EH (cell line): Measurements from ENCODE around the gene CDH23.
A peak's percentile ranks its signal among the peaks of the same experiment; 100 is the strongest.

ENCODE experiments used
- DNase-seq: peaks from one replicate; pipeline ENCODE4 v3.0.0-alpha.2; 2015; ENCODE audit warnings: low read depth

The CDH23 gene

DNA sequence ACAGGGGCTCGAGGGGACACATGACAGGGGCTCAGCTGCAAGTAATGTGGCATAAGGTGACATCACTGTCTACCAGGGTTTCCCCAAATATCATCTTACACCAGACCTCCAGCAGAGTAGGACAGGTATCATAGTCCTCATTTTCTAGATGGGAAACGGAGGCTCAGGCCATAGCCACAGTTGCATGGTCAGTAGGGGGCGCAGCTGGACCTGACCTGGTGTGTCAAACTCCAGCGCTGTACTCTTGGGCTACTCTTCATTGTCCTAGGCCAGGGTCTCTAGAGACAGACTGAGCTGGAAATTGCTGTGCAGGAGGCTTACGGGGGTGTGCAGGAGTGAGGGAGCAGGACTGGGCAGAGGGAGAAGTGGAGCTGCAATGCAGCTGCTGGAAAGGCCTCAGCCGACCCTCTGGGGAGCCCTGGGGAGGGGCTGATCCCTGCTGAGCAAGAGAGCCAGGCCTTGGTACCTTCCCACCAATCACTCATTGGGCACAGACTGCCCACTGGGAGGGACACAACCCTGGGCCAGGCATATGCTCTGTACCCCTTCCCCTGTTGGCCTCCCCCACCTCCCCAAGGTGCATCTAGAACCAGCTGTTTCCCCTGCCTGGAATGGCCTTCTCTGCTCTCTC, 89.9 kb downstream of the CDH23 start:
- DNase-seq: peak; percentile 32

GRCh38 chr10:71487726-71488125, 91.0 kb downstream of the CDH23 start:
- no peak for DNase-seq

- DNase-seq: no peak
Observed at GRCh38 chr10:71489077-71489476, 92.4 kb downstream of the CDH23 start.

DNA sequence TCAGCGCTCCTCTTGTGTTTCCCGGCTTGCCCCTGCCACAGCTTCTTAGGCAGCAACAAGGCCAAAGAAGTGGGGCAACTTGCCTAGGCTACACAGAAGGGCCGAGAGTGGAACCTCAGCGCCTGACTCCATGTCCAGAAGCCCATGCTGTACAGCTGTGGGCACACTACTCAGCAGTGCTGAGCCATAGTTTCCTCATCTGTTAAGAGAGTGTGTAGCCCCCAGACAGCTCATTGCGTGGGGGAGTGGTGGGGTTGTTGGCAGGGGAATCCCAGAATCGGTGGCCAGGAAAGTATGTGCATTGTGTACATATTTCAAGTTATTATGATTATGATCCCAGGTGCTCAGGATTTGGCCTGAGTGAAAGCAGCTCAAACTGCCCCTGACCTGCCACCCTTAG, 96.2 kb downstream of the CDH23 start:
- no peak for DNase-seq

GRCh38 chr10:71493741-71494140, 97.0 kb downstream of the CDH23 start:
- DNase-seq: no peak

DNA sequence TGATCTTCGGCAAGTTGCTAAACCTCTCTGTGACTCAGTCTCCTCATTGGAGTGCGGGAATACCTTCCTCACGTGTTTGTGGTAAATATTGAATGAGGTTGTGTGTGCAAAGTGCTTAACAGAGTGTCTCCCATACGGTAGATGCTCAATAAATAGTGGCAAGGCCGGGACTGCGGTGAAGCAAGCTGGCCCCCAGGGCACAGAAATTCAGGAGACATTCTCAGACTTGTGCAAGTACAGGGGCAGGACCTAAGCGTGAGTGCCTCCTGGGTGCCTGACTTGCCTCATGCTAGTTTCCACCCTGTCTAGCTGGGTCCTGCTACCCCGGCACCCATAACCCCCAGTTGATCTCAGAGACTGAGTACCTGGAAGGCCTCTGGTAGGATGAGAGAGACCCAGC, 97.8 kb downstream of the CDH23 start:
- DNase-seq: no peak

- no peak for DNase-seq
Observed at GRCh38 chr10:71494980-71495381, 98.3 kb downstream of the CDH23 start.

GRCh38 chr10:71496927-71497762, 100.4 kb downstream of the CDH23 start:
- DNase-seq: no peak

DNA sequence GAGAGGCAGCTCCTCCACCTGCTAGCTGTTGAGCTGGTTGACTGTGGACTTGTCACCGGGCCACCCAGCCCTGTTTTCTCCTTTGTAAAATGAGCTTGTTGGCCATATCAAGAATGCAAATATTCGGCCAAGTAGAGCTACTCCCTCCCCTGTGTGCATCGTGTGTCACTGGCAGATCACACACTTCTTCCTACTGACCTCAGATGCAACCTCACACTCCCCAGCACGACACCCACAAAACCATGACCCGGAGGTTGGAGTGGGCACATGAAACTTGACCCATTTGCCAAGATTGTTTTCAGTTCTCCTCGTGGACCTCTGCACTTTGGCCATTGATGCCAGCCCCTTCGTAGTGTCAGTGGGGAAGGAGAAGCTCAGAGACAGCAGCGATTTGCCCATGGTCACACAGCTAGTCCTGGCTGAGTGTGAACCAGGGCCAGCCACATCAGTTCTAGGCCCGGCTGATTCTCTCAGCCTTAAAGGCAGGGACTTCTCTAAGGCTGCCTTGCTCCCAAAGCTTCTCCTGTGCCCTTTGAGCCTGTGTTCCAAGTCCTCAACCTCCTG, 101.1 kb downstream of the CDH23 start:
- no peak for DNase-seq

DNA sequence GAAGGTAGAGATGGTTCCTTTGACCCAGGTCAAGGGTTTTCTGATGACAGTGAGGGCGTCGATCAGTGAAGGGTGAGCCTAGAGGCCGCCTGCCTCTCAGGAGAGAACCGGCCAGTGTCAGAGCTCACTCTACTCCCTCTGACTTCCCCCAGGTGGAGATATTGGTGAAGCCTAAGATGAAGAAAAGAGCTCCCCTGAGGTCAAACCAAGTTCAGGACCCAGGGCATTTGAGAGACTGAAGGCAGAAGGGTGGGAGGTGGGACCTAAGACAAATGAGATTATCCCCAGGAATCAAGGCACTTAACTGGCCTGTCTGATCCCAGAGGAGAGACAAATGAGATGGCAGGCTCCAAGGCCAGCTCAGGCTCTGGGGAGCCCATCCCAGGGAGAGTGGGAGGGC, 104.7 kb downstream of the CDH23 start:
- no peak for DNase-seq

DNA sequence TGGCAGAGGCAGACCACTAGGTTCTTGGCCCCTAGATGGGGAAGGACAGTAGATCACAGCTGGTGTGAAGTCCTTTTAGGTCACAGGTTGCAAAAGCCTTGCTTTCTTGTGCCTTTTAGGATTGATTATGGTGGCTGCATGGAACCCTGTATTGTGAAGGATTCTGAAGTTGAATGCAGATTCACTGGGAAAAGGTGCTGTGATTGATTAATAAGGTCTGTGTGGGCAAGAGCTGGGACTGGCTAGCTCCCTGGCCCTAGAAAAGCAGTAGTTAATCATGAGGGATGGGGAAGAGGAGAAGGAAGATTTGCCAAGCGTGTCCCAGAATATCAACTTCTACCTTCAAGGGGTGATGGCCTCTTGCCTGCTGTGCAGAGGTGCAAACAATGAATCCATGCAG, 105.5 kb downstream of the CDH23 start:
- no peak for DNase-seq

DNA sequence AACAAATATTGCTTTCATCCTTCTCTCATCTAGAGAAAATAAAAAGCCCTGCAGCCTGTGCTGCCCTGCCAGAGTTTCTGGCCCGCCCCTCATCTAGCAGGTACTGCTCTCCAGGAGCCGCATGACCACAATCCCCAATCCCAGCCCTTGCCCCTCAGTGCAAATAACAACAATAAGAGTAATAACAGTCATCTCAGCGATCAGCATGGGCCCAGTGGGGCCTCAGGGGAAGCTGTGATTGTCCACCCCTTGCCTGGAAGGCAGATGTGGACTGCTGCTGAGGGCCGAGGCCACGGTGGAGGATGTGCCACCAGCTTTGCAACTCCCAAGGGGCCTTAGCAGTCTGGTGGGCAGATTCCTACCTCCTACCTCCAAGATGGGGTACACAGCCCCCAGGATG, 106.1 kb downstream of the CDH23 start:
- no peak for DNase-seq

DNA sequence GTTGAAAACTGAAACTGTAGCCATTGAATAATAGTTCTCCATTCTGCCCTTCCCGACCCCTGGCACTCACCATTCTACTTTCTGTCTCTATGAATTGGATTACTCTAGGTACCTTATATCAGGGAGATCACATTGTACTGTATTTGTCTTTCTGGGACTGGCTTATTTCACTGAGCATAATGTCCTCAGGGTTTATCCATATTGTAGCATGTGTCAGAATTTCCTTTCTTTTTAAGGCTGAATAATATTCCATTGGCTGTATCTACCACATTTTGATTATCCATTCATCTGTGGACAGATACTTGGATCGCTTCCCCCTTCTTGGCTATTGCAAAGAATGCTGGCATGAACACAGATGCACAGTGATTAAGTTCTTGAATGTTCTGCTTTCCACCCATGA, 107.4 kb downstream of the CDH23 start:
- no peak for DNase-seq

GRCh38 chr10:71504570-71504969, 107.8 kb downstream of the CDH23 start:
- no peak for DNase-seq

DNA sequence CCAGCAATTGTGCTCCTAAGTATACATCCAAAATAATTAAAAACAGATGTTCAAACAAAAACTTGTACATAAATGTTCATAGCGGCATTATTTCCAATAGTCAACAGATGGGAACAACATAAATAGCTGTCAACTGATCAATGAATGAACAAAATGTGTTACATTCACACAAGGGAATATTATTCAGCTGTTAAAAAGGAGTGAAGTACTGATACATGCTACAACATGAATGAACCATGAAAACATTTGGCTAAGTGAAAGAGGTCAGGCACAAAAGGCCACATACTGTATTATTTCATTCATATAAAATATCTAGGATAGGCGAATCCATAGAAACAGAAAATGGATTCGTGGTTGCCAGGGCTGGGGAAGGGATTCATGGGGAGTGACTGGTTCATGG, 109.1 kb downstream of the CDH23 start:
- DNase-seq: no peak

DNA sequence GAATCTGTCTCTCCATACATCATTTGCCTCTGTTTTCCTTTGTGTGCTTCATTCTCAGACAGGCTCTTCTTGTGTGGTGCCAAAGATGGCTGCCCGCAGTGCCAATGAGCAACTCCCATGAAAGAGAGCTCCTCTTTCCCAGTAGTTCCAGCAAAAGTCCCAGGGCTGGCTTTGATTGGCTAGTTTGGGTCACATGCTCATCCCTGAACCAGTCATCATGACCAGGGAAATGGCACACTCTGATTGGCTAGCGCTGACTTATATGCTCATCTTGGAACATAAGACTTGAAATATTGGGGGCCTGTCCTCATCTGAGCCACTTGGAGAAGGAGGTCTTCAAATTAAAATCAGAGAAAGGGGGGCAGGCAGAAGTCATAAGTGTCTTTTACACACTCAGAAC, 112.7 kb downstream of the CDH23 start:
- peak; percentile 1 for DNase-seq

- DNase-seq: no peak
Observed at GRCh38 chr10:71511206-71511605, 114.5 kb downstream of the CDH23 start.

GRCh38 chr10:71512312-71512711, 115.6 kb downstream of the CDH23 start:
- DNase-seq: no peak

- DNase-seq: peak; percentile 11
Observed at GRCh38 chr10:71512761-71513539, 116.2 kb downstream of the CDH23 start.

- no peak for DNase-seq
Observed at GRCh38 chr10:71513540-71513853, 116.8 kb downstream of the CDH23 start.

DNA sequence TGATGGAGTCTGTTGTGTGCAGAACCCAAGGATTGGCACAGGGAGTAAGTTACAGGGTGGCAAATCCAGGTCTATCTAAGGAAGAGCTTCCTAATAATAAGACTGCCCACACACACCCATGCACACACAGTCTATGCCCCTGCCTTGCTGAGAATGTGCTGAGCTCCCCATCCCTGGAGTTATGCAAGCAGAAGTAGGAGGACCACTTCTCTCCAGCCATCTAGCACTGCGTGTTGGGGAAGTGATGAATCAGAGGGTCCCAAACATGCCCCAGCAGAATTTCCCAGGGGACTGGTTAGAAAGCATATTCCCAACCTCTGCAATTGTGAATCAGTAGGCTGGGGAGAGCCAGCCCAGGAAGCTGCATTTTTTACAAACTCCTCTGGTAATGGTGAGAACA, 117.2 kb downstream of the CDH23 start:
- DNase-seq: no peak

GRCh38 chr10:71515531-71516172, 118.9 kb downstream of the CDH23 start:
- no peak for DNase-seq
